SK-N-DZ (cell line): ENCODE results near the gene TRIM32.

Source experiments
- DNase-seq: peaks from one replicate; pipeline ENCODE4 v3.0.0-alpha.2; 2015; ENCODE audit warnings: low spot score

TRIM32 gene

DNA sequence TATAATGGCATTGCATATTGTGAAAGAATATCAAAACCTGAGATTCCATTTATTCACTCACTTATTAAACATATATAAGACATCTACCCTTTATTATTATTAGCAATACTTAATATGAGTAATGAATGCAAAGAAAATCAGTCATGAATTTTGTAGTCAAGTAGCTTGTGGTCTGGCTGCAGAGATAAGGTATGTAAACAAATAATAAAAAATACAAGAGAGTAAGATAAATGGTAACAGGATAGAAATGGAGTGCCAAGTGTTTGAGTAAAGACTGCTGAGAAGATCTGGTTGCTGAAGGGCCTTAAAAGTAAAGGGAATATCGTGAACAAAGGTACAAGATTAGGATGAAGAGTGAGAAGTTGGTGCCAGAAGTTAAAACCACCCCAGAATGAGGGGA, 18.4 kb downstream of the TRIM32 start:
- no peak for DNase-seq

- DNase-seq: no peak
Observed at GRCh38 chr9:116706310-116707290, 19.5 kb downstream of the TRIM32 start.

DNA sequence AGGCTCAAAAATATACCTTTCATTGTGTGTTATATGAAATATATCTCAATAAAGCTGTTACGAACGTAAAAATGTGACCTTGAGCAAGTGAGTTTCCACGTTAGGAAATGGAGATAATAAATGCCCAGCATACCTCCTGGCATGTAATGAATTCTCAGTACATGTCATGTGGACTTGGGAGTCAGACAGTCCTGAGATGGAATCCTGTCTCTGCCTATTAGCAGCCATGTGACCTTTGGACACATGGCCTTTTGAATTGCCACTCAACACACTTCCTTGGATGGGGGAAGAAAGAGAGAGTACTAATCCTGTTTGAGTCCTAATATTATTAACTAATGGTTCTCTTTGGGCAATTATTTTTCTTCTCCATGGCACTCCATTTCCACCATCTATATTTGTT, 25.7 kb downstream of the TRIM32 start:
- no peak for DNase-seq

DNA sequence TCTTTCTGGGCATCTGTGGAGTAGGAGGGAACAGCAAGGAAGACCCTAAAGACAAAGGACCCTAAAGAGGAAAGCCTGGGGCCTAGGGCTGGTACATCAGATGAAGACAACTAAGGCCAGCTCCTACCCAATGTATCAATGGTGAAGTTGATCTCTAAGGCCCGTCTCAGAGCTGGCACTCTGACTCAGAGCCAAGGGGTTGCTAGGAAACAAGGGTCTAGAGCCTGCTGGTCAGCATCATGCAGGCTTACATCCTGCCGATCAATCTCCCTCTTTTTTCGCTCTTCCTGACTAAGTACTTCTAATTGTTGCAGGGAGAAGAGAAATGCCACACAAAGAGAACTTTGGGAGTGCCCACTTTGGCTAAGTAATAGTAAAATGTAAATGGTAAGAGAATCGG, 26.2 kb downstream of the TRIM32 start:
- DNase-seq: no peak

DNA sequence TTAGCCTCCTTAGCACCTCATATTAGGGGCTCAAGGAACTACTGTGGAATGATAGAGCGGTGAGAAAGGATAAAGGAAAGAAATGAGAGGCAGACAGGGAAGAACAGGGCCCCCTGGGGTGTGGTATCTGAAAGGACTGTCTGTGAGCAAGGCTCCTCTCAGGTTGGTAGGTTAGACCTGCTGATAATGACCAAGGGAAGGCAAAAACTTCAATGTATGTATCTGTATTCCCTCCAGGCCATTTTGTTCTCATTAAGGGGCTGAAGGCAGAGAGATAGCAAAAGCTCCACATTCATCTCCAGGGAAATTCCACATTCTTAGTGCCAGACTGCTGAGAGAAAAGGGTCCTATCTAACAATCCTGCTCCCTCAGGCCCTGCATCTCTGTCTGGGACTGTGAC, 28.6 kb downstream of the TRIM32 start:
- no peak for DNase-seq

DNA sequence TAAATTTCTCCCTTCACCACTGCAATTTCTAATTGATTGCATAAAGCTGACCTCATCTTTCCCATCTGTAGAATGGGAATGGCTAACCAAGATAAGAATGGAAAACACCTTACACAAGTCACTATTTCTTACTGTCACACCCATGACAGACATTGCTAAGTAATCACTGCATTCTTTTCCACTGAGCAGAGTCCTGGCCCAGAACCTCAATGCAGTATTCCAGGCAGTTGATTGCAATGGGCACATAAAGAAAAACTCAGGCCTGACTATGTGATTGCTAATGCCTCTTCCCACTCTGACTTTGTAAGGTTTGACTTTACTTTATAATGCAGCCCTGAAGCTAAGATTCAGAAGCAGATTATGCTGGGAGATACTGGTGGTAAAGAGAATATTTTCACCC, 29.3 kb downstream of the TRIM32 start:
- no peak for DNase-seq

GRCh38 chr9:116717150-116717549, 30.0 kb downstream of the TRIM32 start:
- DNase-seq: no peak

GRCh38 chr9:116718111-116718510, 31.0 kb downstream of the TRIM32 start:
- DNase-seq: no peak

- no peak for DNase-seq
Observed at GRCh38 chr9:116720111-116720510, 33.0 kb downstream of the TRIM32 start.

DNA sequence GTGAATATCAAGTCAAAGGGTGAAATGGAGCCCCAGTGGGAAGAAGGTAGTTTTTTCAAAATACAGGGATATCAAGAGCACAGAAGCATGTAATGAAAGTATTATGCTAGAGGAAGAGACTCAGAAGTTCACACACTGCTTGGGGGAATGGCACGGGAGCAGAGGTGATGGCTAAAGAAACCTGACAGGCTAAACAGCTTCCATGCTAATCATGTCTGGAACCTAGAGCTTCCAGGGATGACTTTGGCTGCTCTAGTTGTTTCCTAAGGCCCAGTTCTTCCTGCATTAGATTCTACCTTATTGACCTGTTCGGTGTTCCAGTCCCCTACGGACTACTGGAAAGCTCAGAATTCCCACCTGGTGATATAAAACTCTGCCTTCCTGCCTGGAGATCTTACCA, 34.3 kb downstream of the TRIM32 start:
- no peak for DNase-seq

DNA sequence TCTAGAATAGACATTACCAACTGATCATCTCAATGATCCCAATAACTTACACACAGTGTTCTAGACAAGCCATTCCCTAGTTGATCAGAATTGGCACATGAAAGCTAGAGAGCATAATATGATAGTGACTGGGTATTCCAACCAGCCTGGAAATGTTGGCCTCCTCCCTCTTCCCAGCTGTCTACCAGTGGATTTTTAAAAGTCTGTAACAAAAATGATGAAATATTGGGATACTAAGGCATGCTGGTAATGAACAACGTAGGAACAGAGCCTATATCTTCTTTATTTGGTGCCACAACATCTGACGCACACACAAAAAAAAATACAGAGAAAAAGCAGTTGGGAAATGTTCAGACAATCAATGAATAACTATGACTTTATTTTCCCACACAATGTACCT, 34.8 kb downstream of the TRIM32 start:
- DNase-seq: no peak

DNA sequence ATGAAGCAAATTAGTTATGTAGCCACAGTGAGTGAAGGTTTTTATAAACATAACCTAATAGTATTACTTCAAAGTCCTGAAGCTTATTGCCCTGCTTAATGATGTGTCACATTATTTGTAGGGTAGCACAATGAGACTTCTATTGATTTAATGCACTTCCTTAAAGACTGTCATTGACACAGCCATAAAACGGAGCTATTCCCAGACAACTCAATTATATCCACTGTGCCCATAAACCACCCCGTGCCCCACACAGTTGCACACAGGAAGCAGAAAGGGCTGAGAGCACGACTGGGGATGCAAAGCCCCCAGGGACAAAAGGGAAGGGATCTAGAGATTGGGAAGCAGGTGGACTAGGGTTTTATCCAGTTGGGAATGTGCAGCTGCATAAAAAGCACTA, 37.0 kb downstream of the TRIM32 start:
- no peak for DNase-seq

DNA sequence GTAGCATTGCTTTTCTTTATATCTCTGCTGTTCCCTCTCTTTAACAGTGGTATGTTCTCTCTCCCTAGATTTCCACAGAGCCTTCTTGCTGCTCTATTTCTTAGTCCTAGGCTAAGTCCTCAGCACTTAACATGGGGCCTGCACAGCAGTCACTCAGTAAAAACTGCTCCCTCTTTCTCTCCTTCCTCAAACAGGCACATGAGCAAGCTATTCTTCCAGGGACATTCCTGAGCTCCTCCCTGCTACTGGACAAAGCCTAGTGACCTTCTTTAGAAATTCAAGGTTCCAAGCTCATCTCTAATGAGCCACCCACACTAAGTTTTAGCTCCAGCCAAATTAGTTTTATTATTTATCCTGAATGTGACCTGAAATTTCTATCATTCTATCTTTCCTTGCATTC, 39.5 kb downstream of the TRIM32 start:
- no peak for DNase-seq

DNA sequence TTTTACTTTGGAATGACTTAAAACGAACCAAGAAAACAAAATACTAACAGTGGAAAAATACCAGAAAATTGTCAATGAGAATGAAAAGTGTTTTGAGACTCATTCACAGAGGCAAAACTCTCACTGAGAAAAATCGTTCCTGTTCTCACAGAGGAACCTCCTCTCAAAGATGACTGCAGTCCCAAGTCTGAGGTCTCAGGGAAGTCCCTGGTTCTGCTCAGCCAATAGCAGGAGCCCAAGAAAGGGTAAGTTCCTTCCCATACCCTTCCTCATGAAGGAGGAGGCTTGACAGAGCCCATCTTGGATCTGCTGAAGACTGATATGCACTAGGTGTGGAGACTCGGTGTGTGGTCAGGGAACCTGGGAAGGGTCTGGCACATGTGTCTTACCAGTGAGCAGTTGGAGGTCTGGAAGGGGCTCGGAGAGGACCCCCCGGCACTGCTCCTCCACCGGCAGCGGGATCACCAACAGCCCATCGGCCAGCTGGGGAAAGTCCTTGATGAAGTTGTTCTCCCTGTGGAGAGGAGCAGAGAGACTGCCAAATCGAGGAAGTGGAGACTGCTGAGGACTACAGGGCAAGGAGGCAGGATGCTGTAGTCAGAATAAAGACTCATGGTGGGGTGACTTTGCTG, 46.0 kb downstream of the TRIM32 start:
- no peak for DNase-seq

DNA sequence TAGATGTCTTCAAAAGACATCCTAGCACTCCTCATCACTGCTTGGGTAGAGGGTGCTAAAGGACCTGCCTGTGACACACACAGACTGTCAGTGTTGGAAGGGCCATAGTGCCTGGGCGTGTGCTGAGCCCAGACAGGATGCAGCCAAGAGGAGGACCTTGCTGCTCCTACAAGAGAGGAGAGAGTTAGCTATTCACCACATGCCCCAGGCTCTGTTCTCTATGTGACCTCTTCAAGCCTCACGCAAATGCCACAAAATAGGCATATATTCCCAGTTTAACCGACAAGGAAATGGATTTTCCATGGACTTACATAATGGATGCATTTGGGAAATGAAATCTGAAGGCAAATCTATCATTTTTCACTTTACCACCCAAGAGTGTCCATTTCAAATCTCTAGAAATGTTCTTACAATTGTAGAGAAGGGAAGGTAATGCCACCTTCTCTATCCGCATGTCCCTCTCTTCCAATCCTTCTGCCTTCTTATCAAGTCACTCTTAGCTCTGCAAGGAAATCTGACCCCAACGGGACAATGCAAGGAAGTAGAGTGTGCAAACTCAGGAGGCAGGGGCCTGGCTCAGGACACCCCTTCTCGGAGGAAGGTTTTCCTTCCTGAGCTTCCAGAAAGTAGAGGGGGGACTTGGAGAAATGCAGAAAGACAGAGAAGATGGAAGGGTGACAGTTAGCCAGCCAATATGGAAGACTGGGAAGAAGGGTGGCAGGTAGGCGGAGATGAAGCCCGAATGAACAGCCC, 49.5 kb downstream of the TRIM32 start:
- no peak for DNase-seq

DNA sequence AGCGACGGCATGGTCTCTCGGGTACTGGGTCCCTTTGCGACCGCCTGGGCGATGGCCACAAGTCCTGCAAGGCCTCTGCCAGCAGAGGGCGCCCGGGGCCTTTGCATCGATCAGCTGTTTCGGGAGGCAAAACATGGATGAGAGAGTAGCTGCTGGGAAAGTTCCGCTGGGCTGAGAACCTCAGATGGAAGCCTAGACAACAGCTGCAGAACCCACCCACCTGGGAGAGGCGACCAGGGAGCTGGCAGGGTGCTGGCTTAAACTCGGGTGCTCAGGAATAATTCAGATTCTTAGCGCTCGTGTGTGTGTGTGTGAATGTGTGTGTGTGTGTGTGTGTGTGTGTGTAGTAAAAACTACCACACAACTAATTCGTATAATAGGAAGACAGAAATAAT, 50.0 kb downstream of the TRIM32 start:
- DNase-seq: peak; percentile 83

DNA sequence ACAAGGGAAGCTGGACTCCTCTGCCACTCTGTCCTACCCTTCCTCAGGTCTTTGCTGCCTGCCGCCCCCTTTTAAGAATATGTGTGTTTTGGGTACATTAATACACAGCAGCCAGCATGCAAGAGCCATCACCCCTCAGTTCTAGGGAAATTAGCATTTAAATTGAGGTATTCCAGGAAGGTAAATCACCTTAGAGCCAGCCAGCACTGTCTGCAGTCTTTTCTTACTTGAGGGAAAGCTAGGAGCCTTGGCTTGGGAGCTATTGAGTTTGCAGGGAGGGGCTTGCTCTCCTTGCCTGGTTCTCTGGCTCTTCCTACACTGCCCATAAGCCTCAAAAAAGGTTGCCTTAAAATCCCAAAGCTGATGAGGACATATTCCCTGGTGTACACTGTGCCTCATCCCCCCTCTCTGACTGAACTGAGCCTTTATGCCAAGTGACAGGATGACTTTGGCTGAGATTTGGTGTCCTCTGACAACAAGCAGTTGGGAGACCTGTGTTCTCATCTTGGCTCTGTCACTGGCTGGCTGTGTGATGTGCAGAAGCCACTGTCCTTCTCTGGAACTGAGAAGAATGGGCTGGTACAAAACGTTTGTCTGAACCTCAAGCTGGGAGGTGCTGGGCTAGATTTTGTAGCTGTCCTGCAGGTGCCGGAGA, 54.1 kb downstream of the TRIM32 start:
- DNase-seq: no peak

- DNase-seq: no peak
Observed at GRCh38 chr9:116741742-116742141, 54.6 kb downstream of the TRIM32 start.

GRCh38 chr9:116749176-116749575, 62.1 kb downstream of the TRIM32 start:
- DNase-seq: no peak

DNA sequence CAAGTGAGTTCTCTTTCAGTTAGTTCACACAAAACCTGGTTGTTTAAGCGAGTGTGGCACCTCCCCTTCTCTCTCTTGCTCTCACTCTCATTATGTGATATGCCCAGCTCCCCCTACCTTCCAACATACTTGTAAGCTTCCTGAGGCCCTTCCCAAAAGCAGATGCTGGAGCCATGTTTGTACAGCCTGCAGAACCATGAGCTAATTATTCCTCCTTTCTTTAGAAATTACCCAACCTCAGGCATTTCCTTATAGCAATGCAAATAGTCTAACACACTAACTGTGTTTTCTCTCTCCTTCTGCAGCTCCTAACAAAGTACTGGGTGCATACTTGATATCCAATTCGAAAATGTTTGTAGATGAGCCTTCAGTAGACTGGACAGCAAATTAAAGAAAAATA, 62.7 kb downstream of the TRIM32 start:
- DNase-seq: no peak

DNA sequence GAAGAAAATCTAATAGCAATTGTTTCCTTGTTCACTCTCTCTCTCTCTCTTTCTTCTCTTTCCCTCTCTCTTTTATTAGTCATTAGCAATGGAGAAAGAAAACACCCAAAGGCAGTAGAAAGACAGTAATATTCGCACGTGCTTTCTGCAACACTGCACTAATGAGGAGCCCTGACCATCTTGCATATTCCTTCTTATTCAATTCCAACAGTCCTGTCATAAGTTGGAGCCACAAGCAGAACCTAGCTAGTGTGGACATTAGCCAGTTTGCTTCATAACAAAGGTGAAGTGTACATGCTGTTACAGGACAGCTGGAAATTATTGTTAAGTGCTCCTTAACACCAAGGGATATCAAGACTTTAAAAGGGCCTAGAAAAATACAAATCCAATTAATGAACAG, 63.4 kb downstream of the TRIM32 start:
- DNase-seq: no peak
